ENCODE results near the gene DEXI. TPM values are rescaled to one million over a fixed set of nuclear protein-coding genes. Genes with fewer than 3 reads are reported as not detected.

The DEXI gene
- 10 to 100 TPM; 24.8 to 25.3 TPM for total RNA-seq

- DNase-seq (peak; percentile 96), ATAC-seq (peak; percentile 89)
- POLR2A ChIA-PET: no interaction called here
- intact Hi-C loops (cut with micrococcal nuclease): no loop called here
- Mint-ChIP-seq H3K4me1 (ENCODE audit: low read depth) (peaks cover 69% of the 10 kb centered on the region), H3K27ac (peak within 1 kb of the TSS; percentile 89), H3K36me3 (ENCODE audit: low read depth) (peaks cover 33% of the 10 kb centered on the region), H3K4me3 (peak within 1 kb of the TSS; percentile 97), H3K27me3 (no peaks in the 10 kb centered on the region), H3K9me3 (no peaks in the 10 kb centered on the region)
- CTCF ChIA-PET: interaction anchor here (0.7 to 6.8 kb wide), 4 partner anchors 12 to 24 kb away, joined by 3 to 40 read pairs (median 4); no protein-coding TSS in a partner anchor
- no peak for TF ChIP-seq CTCF (IDR thresholded peaks at IDR 0.05)
Measured at GRCh38 chr16:10942352-10943063, at the start of gene DEXI. Gene DEXI (minus strand): TSS chr16:10942468. CDS start chr16:10942005, 463 bp downstream.

DNA sequence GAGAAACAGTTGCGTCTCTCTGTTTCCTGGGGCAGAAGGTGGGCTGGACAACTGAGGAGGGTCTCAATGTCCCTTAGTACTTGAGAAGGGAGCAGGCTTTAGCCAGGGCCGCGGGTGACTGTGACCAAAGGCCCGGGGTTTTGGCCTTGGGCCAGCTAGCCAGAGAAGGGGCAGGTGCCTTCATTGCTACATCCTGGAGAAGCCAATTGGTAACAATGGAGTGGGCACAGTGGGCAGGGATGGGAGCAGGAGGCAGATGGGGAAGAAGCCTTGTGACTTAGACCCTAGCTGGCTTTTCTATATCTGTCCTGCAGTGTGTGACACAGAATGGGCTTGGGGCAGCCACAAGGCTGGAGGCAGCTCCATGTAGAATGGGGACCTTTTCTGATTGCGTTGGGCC is 48.1 kb upstream of the DEXI start:
- intact Hi-C loops (cut with micrococcal nuclease): no loop called here
- TF ChIP-seq CTCF (IDR thresholded peaks at IDR 0.05): no peak
- no peak for ATAC-seq
- Mint-ChIP-seq H3K27me3 (no peaks in the 10 kb centered on the region), H3K36me3 (ENCODE audit: low read depth) (peaks cover 48% of the 10 kb centered on the region), H3K9me3 (no peaks in the 10 kb centered on the region), H3K4me3 (no peak overlapping the region), H3K27ac (no peak overlapping the region), H3K4me1 (ENCODE audit: low read depth) (peaks cover 62% of the 10 kb centered on the region)
- no peak for DNase-seq
- ChIA-PET CTCF (interaction anchor here (1.3 to 2.4 kb wide), 4 partner anchors 10 to 266 kb away, joined by 4 to 8 read pairs (median 6); partner anchors contain the start of gene SOCS1), POLR2A (interaction anchor here (1.4 to 2.2 kb wide), 2 partner anchors 26 to 264 kb away, joined by 3 to 13 read pairs; partner anchors contain the start of gene SOCS1)

DNA sequence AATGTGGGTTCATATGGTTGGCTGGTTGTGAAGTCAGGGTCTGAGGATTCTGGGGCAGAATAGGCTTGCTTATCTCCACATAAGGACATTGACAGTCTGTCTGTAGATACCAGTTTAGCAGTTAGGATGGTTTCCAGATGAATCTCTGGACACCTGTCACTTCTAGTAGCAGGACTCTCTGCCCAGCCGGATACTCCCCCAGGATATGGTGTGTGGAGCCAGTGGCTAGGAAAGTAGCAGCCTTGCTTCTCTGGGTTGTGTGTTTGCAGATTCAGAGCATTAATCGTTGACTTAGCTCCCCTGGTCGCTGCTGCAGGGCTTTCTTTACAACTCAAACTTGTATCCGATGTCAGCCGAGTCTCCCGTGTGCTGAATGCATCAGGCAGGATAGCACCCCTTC is 47.3 kb upstream of the DEXI start:
- Mint-ChIP-seq H3K36me3 (ENCODE audit: low read depth) (peaks cover 46% of the 10 kb centered on the region), H3K9me3 (no peaks in the 10 kb centered on the region), H3K27ac (peak overlapping the region; percentile 86), H3K4me1 (ENCODE audit: low read depth) (peaks cover 62% of the 10 kb centered on the region), H3K27me3 (no peaks in the 10 kb centered on the region), H3K4me3 (no peak overlapping the region)
- DNase-seq (no peak), ATAC-seq (no peak)
- intact Hi-C loops (cut with micrococcal nuclease): loop anchor here (2.0 kb wide), 1 partner anchor 105 kb away; no protein-coding TSS in a partner anchor
- CTCF ChIA-PET: interaction anchor here (1.3 to 2.4 kb wide), 4 partner anchors 11 to 266 kb away, joined by 4 to 8 read pairs (median 6); partner anchors contain the start of gene SOCS1
- POLR2A ChIA-PET: interaction anchor here (0.8 to 2.2 kb wide), 4 partner anchors 25 to 265 kb away, joined by 3 to 13 read pairs (median 4); partner anchors contain the start of gene SOCS1
- TF ChIP-seq CTCF (IDR thresholded peaks at IDR 0.05): no peak

DNA sequence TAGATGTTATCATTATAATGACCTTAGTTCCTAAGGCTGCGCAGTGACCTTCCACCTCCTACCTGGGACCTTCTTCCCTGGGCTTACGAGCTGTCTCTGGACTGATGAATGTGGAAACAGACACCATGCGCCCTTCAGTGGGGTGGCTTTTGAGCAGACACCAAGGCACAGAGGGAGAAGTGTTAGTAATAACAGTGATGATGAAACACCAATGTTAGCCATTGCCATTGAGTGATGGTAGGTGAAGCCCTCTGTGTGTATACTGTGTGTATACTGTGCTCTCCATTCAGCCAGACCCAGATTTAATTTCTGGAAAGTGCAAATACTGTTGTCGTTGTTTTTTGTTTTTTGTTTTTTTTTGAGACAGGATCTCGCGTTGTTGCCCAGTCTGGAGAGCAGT is 46.6 kb upstream of the DEXI start:
- ChIA-PET CTCF (interaction anchor here (1.8 to 2.4 kb wide), 3 partner anchors 12 to 267 kb away, joined by 4 to 8 read pairs (median 8); partner anchors contain the start of gene SOCS1), POLR2A (interaction anchor here (0.8 to 2.2 kb wide), 4 partner anchors 24 to 266 kb away, joined by 3 to 13 read pairs (median 4); partner anchors contain the start of gene SOCS1)
- H3K4me1 Mint-ChIP-seq (ENCODE audit: low read depth): peaks cover 62% of the 10 kb centered on the region
- peaks cover 45% of the 10 kb centered on the region for H3K36me3 Mint-ChIP-seq (ENCODE audit: low read depth)
- TF ChIP-seq CTCF (IDR thresholded peaks at IDR 0.05): peak; percentile 42
- H3K9me3 Mint-ChIP-seq: no peaks in the 10 kb centered on the region
- H3K27me3 Mint-ChIP-seq: no peaks in the 10 kb centered on the region
- intact Hi-C loops (cut with micrococcal nuclease): loop anchor here (2.0 kb wide), 1 partner anchor 106 kb away; no protein-coding TSS in a partner anchor
- peak overlapping the region; percentile 21 for H3K4me3 Mint-ChIP-seq
- ATAC-seq: peak; percentile 8
- no peak for DNase-seq
- H3K27ac Mint-ChIP-seq: peak overlapping the region; percentile 86

Measured in activated CD8-positive, alpha-beta T cell treated with anti-CD3 and anti-CD28 coated beads for 36 hours (primary cell).